Keratinocyte (primary cell): ENCODE results near the gene ZEB2. TPM values are rescaled to one million over a fixed set of nuclear protein-coding genes. Genes with fewer than 3 reads are reported as not detected.

Experiments
- DNase-seq: peaks from one replicate; pipeline ENCODE4 v3.0.0-alpha.2; 2011; ENCODE audit warnings: low read depth, missing footprints, low spot score
- FAIRE-seq: peaks from 2 replicates; lab custom pipeline; 2011; peaks lifted over from hg19 to GRCh38; lab: Jason Lieb, UNC
- H2AFZ ChIP-seq: 2 replicates; pipeline ENCODE4 v1.6.0; 2012; ENCODE audit warnings: low read length, control low read depth, inconsistent platforms; ENCODE audit not compliant: control insufficient read depth
- H3K27ac ChIP-seq: 2 replicates; pipeline ENCODE4 v1.5.1; 2011; ENCODE audit warnings: low read length; ENCODE audit not compliant: control insufficient read depth, insufficient read depth
- H3K27me3 ChIP-seq: 3 replicates; pipeline ENCODE4 v1.6.0; 2011; ENCODE audit warnings: low read length; ENCODE audit not compliant: control insufficient read depth, insufficient read depth; ENCODE audit errors: extremely low read depth
- H3K36me3 ChIP-seq, 2 experiments: 2 replicates in 1 of 2; 3 replicates in 1 of 2; pipeline ENCODE4 v1.5.1; 2011; ENCODE audit warnings: low read length in 2 of 2, mild to moderate bottlenecking in 1 of 2; ENCODE audit not compliant: control insufficient read depth in 2 of 2, insufficient read depth in 2 of 2; ENCODE audit errors: extremely low read depth in 1 of 2
- H3K4me1 ChIP-seq: 3 replicates; pipeline ENCODE4 v1.5.1; 2011; ENCODE audit warnings: low read length; ENCODE audit not compliant: control insufficient read depth, insufficient read depth; ENCODE audit errors: extremely low read depth
- H3K4me2 ChIP-seq: 3 replicates; pipeline ENCODE4 v1.6.0; 2011; ENCODE audit warnings: low read depth, low read length; ENCODE audit not compliant: control insufficient read depth, insufficient read depth; ENCODE audit errors: extremely low read depth
- H3K4me3 ChIP-seq, 3 experiments: fragments of 200-600 bp in 1 of 3; sonication (generic) in 1 of 3; 2 replicates in 2 of 3; 3 replicates in 1 of 3; pipeline ENCODE4 v1.5.1; 2011 to 2016; ENCODE audit warnings: low read length in 3 of 3, mild to moderate bottlenecking in 3 of 3, control low read depth in 2 of 3, inconsistent platforms in 1 of 3, low read depth in 1 of 3, mixed read lengths in 1 of 3, mixed run types in 1 of 3, moderate library complexity in 1 of 3; ENCODE audit not compliant: control insufficient read depth in 2 of 3, insufficient read depth in 2 of 3; ENCODE audit errors: extremely low read depth in 1 of 3
- H3K79me2 ChIP-seq: 2 replicates; pipeline ENCODE4 v1.6.0; 2012; ENCODE audit warnings: low read length; ENCODE audit not compliant: control insufficient read depth, insufficient read depth
- H3K9ac ChIP-seq: 3 replicates; pipeline ENCODE4 v1.6.0; 2011; ENCODE audit warnings: low read length; ENCODE audit not compliant: control insufficient read depth, insufficient read depth; ENCODE audit errors: extremely low read depth
- H3K9me1 ChIP-seq: 3 replicates; pipeline ENCODE4 v1.6.0; 2011; ENCODE audit warnings: low read length; ENCODE audit not compliant: control insufficient read depth, insufficient read depth; ENCODE audit errors: extremely low read depth
- H3K9me3 ChIP-seq: 2 replicates; pipeline ENCODE4 v1.5.1; 2012; ENCODE audit warnings: low read depth, low read length; ENCODE audit not compliant: control insufficient read depth
- H4K20me1 ChIP-seq: 3 replicates; pipeline ENCODE4 v1.6.0; 2011; ENCODE audit warnings: low read length; ENCODE audit not compliant: control insufficient read depth, insufficient read depth; ENCODE audit errors: extremely low read depth
- CTCF ChIP-seq, 3 experiments: IDR thresholded peaks in 1 of 3; conservative IDR thresholded peaks in 1 of 3; optimal IDR thresholded peaks in 1 of 3; 2 replicates in 2 of 3; 3 replicates in 1 of 3; pipeline versions ENCODE3 to v1.5.1; 2011; ENCODE audit warnings: low read length in 3 of 3, mild to moderate bottlenecking in 3 of 3, moderate library complexity in 2 of 3, control low read depth in 1 of 3, inconsistent platforms in 1 of 3; ENCODE audit not compliant: insufficient read depth in 2 of 3; ENCODE audit errors: extremely low read depth in 1 of 3
- EZH2 ChIP-seq: IDR thresholded peaks from one replicate; pipeline ENCODE4 v1.6.1; 2012; ENCODE audit warnings: inconsistent platforms, mild to moderate bottlenecking, low read length, moderate library complexity
- dilution Hi-C: fragments of 300-500 bp; cut with MboI; formaldehyde crosslinking; loops from one replicate; pipeline ENCODE4 v1.7.0; 2020; ENCODE audit warnings: low sequenced_read_pairs; ENCODE audit not compliant: extremely low pct_ligation_motif_present
- polyA plus RNA-seq, 5 experiments: library from polyadenylated mRNA; depleted of rRNA in 3 of 5; stranded (reverse) in 3 of 5; stranded (forward) in 1 of 5; unstranded in 1 of 5; fragments of >200 nt; gene quantifications; 1 replicate in 1 of 5; 2 replicates in 3 of 5; 3 replicates in 1 of 5; pipeline versions ENCODE4 v1.2.1 to v1.2.3, GENCODE V29; 2011 to 2012; ENCODE audit warnings: missing spikeins in 2 of 5, low read depth in 1 of 5, low replicate concordance in 1 of 5

The ZEB2 gene
- polyA plus RNA-seq, 1 donor (not counting 4 experiments of a cell fraction or from before 2014, with no cell fraction given): 0.12 TPM

GRCh38 chr2:144376460-144376859, 143.5 kb downstream of the ZEB2 start:
- Histone ChIP-seq H3K4me2 (no peak overlapping the region), H3K9ac (no peak overlapping the region), H3K9me3 (no peaks in the 10 kb centered on the region), H3K9me1 (no peaks in the 10 kb centered on the region), H3K27ac (no peak overlapping the region), H2AFZ (no peak overlapping the region), H3K4me3 (no peak overlapping the region), H3K4me1 (no peaks in the 10 kb centered on the region), H4K20me1 (no peaks in the 10 kb centered on the region), H3K79me2 (no peaks in the 10 kb centered on the region), H3K27me3 (no peaks in the 10 kb centered on the region), H3K36me3 (no peaks in the 10 kb centered on the region)
- DNase-seq (no peak), FAIRE-seq (no peak)
- dilution Hi-C loops: no loop called here
- TF ChIP-seq EZH2: no peak
- no peak for TF ChIP-seq CTCF (optimal IDR thresholded peaks at IDR 0.05 in 1 of 3, IDR thresholded peaks at IDR 0.05 in 1 of 3, conservative IDR thresholded peaks at IDR 0.05 in 1 of 3; ENCODE audit: extremely low read depth in 1 of 3, insufficient read depth in 2 of 3, low read length in 3 of 3)

GRCh38 chr2:144374163-144374661, 145.7 kb downstream of the ZEB2 start:
- no peak overlapping the region for H3K9ac ChIP-seq
- H3K27me3 ChIP-seq: no peaks in the 10 kb centered on the region
- dilution Hi-C loops: no loop called here
- no peak overlapping the region for H2AFZ ChIP-seq
- no peak overlapping the region for H3K27ac ChIP-seq
- DNase-seq (no peak), FAIRE-seq (no peak)
- no peaks in the 10 kb centered on the region for H3K36me3 ChIP-seq
- TF ChIP-seq CTCF (optimal IDR thresholded peaks at IDR 0.05 in 1 of 3, IDR thresholded peaks at IDR 0.05 in 1 of 3, conservative IDR thresholded peaks at IDR 0.05 in 1 of 3; ENCODE audit: extremely low read depth in 1 of 3, insufficient read depth in 2 of 3, low read length in 3 of 3): no peak
- no peak for TF ChIP-seq EZH2
- no peak overlapping the region for H3K4me3 ChIP-seq
- no peaks in the 10 kb centered on the region for H4K20me1 ChIP-seq
- no peaks in the 10 kb centered on the region for H3K9me1 ChIP-seq
- no peaks in the 10 kb centered on the region for H3K79me2 ChIP-seq
- H3K4me2 ChIP-seq: no peak overlapping the region
- no peaks in the 10 kb centered on the region for H3K9me3 ChIP-seq
- no peaks in the 10 kb centered on the region for H3K4me1 ChIP-seq
